ENCODE data around the gene EXOC3L2.

DNA sequence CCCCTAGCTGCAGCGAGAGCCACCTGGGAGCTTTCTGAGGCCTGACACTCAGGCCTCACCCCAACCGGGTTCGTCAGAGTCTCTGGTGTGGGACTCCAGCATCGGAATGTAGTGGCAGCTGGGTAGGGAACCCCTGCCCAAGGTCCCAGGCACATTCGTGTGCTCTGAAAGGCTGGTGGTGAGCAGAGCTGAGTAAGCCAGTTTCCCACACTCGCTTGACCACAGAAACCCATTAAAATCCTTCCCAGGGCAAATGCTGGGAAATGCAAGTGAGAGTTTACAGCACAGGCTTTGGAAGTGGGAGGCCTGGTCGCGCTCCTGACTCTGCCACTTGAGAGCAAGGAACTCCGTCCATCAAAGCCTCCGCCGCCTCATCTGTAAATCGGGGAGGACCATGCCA, 71.4 kb downstream of the EXOC3L2 start:
- TF ChIP-seq, protein P1, sequence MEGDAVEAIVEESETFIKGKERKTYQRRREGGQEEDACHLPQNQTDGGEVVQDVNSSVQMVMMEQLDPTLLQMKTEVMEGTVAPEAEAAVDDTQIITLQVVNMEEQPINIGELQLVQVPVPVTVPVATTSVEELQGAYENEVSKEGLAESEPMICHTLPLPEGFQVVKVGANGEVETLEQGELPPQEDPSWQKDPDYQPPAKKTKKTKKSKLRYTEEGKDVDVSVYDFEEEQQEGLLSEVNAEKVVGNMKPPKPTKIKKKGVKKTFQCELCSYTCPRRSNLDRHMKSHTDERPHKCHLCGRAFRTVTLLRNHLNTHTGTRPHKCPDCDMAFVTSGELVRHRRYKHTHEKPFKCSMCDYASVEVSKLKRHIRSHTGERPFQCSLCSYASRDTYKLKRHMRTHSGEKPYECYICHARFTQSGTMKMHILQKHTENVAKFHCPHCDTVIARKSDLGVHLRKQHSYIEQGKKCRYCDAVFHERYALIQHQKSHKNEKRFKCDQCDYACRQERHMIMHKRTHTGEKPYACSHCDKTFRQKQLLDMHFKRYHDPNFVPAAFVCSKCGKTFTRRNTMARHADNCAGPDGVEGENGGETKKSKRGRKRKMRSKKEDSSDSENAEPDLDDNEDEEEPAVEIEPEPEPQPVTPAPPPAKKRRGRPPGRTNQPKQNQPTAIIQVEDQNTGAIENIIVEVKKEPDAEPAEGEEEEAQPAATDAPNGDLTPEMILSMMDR (IDR thresholded peaks at IDR 0.05): no peak
- TF ChIP-seq EP300 (IDR thresholded peaks at IDR 0.05) (no peak), POLR2A (IDR thresholded peaks at IDR 0.05) (no peak)
